Measurements from ENCODE around the gene LAIR1.

LAIR1 gene

DNA sequence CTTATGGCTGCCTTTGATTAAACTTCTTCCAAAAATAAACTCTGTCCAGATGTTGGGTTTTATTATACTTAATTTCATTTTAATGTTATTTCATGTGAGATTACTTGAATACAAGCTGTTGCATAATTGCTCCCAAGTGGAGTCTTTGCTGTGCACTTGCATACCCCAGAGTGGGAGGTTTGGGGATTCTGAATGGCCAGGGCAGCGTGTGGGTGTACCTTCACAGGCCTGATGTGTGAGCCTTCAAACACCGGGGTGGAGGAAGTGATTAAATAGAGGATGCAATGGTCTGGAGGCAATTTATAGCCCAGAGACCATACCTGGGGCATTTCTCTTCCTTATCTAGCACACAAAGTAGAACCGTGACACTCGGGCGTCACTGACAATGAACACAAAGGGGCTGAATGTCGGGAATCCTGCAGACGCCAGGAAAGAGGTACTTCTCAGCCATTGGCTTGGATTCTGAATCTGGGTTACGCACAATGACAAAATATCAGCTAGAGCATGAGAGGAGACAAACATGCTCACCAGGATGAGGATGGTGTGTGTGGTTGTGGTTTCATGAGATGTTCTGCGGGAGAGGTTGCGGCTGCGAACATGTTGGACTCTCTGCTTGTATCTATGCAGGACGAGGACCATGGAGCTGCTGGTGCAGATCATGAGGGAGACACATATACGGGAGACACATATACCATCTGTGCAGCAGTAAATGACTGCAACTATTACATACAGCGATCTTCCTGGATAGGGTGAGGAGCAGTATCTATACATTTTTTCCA lies 44.6 kb downstream of the LAIR1 start:
- TF ChIP-seq ZFX (IDR thresholded peaks at IDR 0.05; ENCODE audit: borderline replicate concordance) = no peak
- TF ChIP-seq, protein P1, sequence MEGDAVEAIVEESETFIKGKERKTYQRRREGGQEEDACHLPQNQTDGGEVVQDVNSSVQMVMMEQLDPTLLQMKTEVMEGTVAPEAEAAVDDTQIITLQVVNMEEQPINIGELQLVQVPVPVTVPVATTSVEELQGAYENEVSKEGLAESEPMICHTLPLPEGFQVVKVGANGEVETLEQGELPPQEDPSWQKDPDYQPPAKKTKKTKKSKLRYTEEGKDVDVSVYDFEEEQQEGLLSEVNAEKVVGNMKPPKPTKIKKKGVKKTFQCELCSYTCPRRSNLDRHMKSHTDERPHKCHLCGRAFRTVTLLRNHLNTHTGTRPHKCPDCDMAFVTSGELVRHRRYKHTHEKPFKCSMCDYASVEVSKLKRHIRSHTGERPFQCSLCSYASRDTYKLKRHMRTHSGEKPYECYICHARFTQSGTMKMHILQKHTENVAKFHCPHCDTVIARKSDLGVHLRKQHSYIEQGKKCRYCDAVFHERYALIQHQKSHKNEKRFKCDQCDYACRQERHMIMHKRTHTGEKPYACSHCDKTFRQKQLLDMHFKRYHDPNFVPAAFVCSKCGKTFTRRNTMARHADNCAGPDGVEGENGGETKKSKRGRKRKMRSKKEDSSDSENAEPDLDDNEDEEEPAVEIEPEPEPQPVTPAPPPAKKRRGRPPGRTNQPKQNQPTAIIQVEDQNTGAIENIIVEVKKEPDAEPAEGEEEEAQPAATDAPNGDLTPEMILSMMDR (IDR thresholded peaks at IDR 0.05) = no peak
- no peak overlapping the region for H3K27ac ChIP-seq

DNA sequence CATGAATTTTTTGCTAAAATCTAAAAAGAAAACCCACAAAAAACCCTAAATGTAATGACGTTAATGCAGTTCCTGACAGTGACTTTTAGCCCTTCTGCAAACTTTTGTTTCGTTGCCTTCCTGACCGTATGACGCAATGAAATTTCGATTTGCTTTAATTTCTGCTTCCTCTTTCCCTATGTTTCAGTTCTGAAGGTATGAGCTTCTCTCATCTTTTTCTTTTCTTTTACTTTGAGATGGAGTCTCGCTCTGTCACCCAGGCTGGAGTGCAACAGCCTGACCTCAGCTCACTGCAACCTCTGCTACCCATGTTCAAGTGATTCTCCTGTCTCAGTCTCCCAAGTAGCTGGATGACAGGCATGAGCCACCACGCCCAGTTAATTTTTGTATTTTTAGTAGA lies 45.7 kb downstream of the LAIR1 start:
- TF ChIP-seq ZFX (IDR thresholded peaks at IDR 0.05; ENCODE audit: borderline replicate concordance) = no peak
- TF ChIP-seq, protein P1 (IDR thresholded peaks at IDR 0.05) = no peak

DNA sequence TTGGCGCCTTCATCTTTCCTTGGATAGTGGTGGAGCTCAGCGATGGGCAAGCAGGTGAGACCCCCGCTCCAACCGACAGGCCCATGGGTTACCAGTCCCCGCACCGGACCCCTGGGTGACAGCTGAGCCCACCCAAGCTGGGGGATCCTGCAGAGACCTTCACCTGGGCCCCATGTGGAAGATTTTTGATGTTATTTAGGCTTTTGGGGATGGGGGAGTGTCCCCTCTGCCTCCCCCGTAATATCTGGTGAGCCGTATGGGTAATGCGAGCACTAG lies 46.8 kb downstream of the LAIR1 start:
- no peak overlapping the region for H3K27ac ChIP-seq
- TF ChIP-seq, protein P1 (IDR thresholded peaks at IDR 0.05) = no peak
- TF ChIP-seq ZFX (IDR thresholded peaks at IDR 0.05; ENCODE audit: borderline replicate concordance) = no peak

More for the DNA sequence above, 45.7 kb downstream of the LAIR1 start:
- no peak overlapping the region for H3K27ac ChIP-seq

DNA sequence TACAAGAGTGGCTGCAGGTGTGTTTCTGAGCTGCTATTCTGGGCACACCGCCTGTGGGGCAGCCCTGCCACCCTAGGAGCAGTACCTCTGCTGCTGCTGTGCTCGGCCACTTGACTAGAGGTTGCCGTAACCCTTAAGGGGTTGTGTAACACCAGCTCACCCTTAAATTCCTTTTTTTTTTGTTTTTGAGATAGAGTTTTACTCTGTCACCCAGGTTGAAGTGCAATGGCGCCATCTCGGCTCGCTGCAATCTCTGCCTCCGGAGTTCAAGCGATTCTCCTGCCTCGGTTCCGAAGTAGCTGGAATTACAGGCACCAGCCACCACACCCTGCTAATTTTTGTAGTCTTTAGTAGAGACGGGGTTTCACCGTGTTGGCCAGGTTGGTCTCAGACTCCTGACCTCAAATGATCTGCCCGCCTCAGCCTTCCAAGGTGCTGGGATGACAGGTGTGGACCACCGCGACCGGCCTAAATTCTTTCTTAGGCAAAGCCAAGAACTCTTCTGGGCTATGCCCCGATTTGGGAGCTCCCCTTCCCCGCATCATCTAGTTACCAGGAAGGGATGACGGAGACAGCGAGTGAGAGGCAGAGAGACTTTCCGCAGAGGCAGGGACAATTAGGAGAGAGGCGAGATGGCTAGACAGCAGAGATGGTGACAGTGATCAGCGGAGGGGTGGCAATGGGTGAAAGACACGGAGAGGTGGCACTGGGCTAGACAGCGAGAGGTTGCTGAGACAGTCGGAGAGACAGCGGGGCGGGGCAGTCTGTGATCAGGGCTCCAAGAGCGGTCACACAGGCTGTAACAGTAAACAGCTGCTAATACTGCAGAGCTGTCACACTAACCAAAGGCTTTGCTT lies 47.4 kb downstream of the LAIR1 start:
- no peak overlapping the region for H3K27ac ChIP-seq
- TF ChIP-seq, protein P1 (IDR thresholded peaks at IDR 0.05) = no peak
- no peak for TF ChIP-seq ZFX (IDR thresholded peaks at IDR 0.05; ENCODE audit: borderline replicate concordance)

DNA sequence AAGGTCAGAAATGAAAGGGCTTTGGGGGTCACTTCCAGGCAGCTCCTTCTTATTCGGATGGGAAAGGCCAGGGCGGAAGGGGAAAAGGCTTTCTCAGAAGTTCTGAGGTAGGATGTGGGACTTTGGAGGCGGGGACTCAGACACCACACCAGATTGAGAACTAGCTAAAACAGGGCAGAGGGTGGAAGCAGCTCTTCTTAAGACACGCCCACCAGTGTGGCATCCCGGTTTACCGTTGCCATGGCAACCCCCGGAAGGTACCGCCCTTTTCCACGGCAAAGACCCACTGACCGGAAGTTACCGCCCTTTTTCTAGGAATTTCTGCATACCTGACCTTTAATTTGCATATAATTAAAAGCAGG lies 48.0 kb downstream of the LAIR1 start:
- no peak overlapping the region for H3K27ac ChIP-seq
- no peak for TF ChIP-seq ZFX (IDR thresholded peaks at IDR 0.05; ENCODE audit: borderline replicate concordance)
- TF ChIP-seq, protein P1 (IDR thresholded peaks at IDR 0.05) = no peak

DNA sequence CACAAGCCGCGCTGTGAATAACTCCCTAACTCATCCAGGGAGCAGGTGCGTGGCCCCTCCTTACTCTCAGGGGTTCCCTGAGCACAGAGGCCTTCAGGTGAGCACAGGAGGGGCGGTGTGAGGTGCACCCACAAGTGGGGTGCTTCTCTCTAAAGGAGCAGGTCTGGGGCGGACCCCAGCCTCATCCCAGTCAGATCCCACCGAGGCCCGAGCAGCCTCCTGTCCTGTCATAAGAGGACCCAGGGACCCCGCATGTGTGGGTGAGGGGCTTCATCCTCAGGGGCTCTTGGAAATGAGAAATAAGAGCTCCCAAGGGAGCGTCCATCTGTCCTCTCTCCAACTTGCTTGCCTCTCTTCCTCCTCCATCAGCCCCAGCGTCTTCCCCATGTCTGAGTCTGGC lies 48.8 kb downstream of the LAIR1 start:
- no peak overlapping the region for H3K27ac ChIP-seq
- no peak for TF ChIP-seq ZFX (IDR thresholded peaks at IDR 0.05; ENCODE audit: borderline replicate concordance)
- TF ChIP-seq, protein P1 (IDR thresholded peaks at IDR 0.05) = no peak
